Neuronal stem cell (in vitro differentiated cells): ENCODE measurements around the gene ZDHHC9.

ENCODE experiments used
- DNase-seq: peaks from one replicate; pipeline ENCODE4 v3.0.0-alpha.2; 2013; ENCODE audit warnings: low spot score
- H2AFZ ChIP-seq: one replicate; pipeline ENCODE4 v1.6.1; 2013; ENCODE audit warnings: mild to moderate bottlenecking, low read length, inconsistent platforms
- H2AK5ac ChIP-seq: 2 replicates; pipeline ENCODE4 v1.6.1; 2013; ENCODE audit warnings: low read depth, mild to moderate bottlenecking, inconsistent platforms, low read length, moderate library complexity, mixed read lengths
- H2BK120ac ChIP-seq: 2 replicates; pipeline ENCODE4 v1.6.1; 2013; ENCODE audit warnings: low read depth, mild to moderate bottlenecking, inconsistent platforms, low read length, moderate library complexity, mixed read lengths
- H2BK12ac ChIP-seq: one replicate; pipeline ENCODE4 v1.6.1; 2013; ENCODE audit warnings: low read length, inconsistent platforms
- H2BK15ac ChIP-seq: 2 replicates; pipeline ENCODE4 v1.6.1; 2013; ENCODE audit warnings: mild to moderate bottlenecking, low read length, inconsistent platforms, mixed read lengths
- H2BK5ac ChIP-seq: one replicate; pipeline ENCODE4 v1.6.1; 2013; ENCODE audit warnings: inconsistent platforms, mild to moderate bottlenecking, low read length, moderate library complexity
- H3K14ac ChIP-seq: one replicate; pipeline ENCODE4 v1.6.1; 2013; ENCODE audit warnings: low read length, inconsistent platforms
- H3K18ac ChIP-seq: 2 replicates; pipeline ENCODE4 v1.6.1; 2013; ENCODE audit warnings: low read length, inconsistent platforms
- H3K23ac ChIP-seq: 2 replicates; pipeline ENCODE4 v1.6.1; 2013; ENCODE audit warnings: low read depth, mild to moderate bottlenecking, mixed read lengths, low read length, inconsistent platforms; ENCODE audit not compliant: poor library complexity
- H3K27ac ChIP-seq: replicated peaks from 3 replicates; pipeline ENCODE4 v1.5.1; 2013; ENCODE audit warnings: low read length, inconsistent platforms
- H3K27me3 ChIP-seq, 3 experiments: 2 replicates each; pipeline ENCODE4 v1.6.1; 2013; ENCODE audit warnings: low read length in 3 of 3, mild to moderate bottlenecking in 2 of 3, inconsistent platforms in 1 of 3, low read depth in 1 of 3, mixed read lengths in 1 of 3, moderate library complexity in 1 of 3; ENCODE audit not compliant: control insufficient read depth in 3 of 3, insufficient read depth in 3 of 3
- H3K36me3 ChIP-seq, 2 donors: replicated peaks in 1 of 2; 2 replicates each; pipeline ENCODE4 v1.6.1; 2013; ENCODE audit warnings: low read length in 2 of 2; ENCODE audit not compliant: control insufficient read depth in 2 of 2, insufficient read depth in 2 of 2
- H3K4ac ChIP-seq: 2 replicates; pipeline ENCODE4 v1.6.1; 2013; ENCODE audit warnings: inconsistent platforms, mild to moderate bottlenecking, low read length, moderate library complexity
- H3K4me1 ChIP-seq, 2 donors: 1 replicate in 1 of 2; 2 replicates in 1 of 2; pipeline ENCODE4 v1.6.1; 2013; ENCODE audit warnings: low read length in 2 of 2, low read depth in 1 of 2; ENCODE audit not compliant: control insufficient read depth in 2 of 2, insufficient read depth in 1 of 2
- H3K4me2 ChIP-seq: one replicate; pipeline ENCODE4 v1.6.1; 2013; ENCODE audit warnings: mild to moderate bottlenecking, low read length, inconsistent platforms; ENCODE audit not compliant: insufficient read depth, poor library complexity, severe bottlenecking
- H3K4me3 ChIP-seq, 2 donors: 2 replicates each; pipeline ENCODE4 v1.5.1; 2013; ENCODE audit warnings: low read length in 2 of 2, mild to moderate bottlenecking in 2 of 2, inconsistent platforms in 1 of 2, moderate library complexity in 1 of 2
- H3K79me1 ChIP-seq: one replicate; pipeline ENCODE4 v1.6.1; 2013; ENCODE audit warnings: low read depth, mild to moderate bottlenecking, inconsistent platforms, low read length, moderate library complexity
- H3K9ac ChIP-seq: one replicate; pipeline ENCODE4 v1.6.1; 2013; ENCODE audit warnings: mild to moderate bottlenecking, low read depth, low read length, inconsistent platforms; ENCODE audit not compliant: poor library complexity
- H3K9me3 ChIP-seq, 2 donors: replicated peaks in 1 of 2; 2 replicates each; pipeline versions ENCODE3 to v1.6.1; 2013; ENCODE audit warnings: low read length in 2 of 2, mild to moderate bottlenecking in 2 of 2, inconsistent platforms in 1 of 2, low read depth in 1 of 2, mixed read lengths in 1 of 2, moderate library complexity in 1 of 2; ENCODE audit not compliant: control insufficient read depth in 2 of 2, insufficient read depth in 1 of 2
- H4K8ac ChIP-seq: one replicate; pipeline ENCODE4 v1.6.1; 2013; ENCODE audit warnings: low read depth, mild to moderate bottlenecking, inconsistent platforms, low read length, moderate library complexity
- H4K91ac ChIP-seq: one replicate; pipeline ENCODE4 v1.6.1; 2013; ENCODE audit warnings: low read length, low read depth, mild to moderate bottlenecking, inconsistent platforms; ENCODE audit not compliant: poor library complexity
- WGBS, 2 donors: extraction: QIAGEN DNeasy Blood & Tissue Kit; methylation state at CpG; one replicate each; pipeline ENCODE4 v1.1.7; 2013; ENCODE audit warnings: missing lambda C conversion rate in 2 of 2, mixed read lengths in 1 of 2; ENCODE audit not compliant: insufficient read length in 2 of 2, insufficient replicate concordance in 1 of 2; ENCODE audit errors: extremely low coverage in 2 of 2; 5-methylcytosine and 5-hydroxymethylcytosine counted together

ZDHHC9 gene

DNA sequence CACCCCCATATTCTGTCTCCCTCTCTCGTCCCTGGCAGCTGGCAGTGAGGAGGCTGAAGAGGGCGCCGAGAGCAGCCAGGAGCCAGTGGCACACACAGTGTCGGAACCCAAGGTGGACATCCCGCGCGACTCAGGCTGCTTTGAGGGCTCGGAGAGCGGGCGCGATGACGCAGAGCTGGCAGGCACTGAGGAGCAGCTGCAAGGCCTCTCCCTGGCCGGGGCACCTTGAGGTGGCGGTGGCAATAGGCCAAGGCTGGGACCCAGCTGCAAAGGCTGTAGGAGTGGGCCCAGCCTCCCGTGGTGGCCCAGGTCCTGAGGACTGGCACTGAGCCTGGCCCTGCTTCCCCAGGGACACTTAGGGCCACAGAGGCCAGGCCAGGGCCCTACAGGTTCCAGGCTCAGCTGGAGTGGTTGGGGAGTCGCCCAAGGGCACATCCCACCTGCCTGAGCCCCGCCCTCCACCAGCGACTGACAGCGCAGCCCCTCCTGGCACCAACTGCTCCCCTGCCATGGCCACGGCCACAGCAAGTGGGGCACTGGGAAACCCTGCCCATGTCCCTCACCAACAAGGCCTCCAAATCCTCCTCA is 50.0 kb downstream of the ZDHHC9 start:
- no peak overlapping the region for H3K23ac ChIP-seq
- peaks cover 0 to 3% of the 10 kb centered on the region in 2 donors for H3K36me3 ChIP-seq
- H2BK120ac ChIP-seq, result no peak overlapping the region
- no peak overlapping the region for H4K8ac ChIP-seq
- H3K4me1 ChIP-seq, result no peaks in the 10 kb centered on the region
- H3K79me1 ChIP-seq, result no peaks in the 10 kb centered on the region
- H2AFZ ChIP-seq, result no peak overlapping the region
- no peak overlapping the region for H3K18ac ChIP-seq
- no peak overlapping the region for H3K4me2 ChIP-seq
- no CpG with 5 or more reads among the region's 20 CpGs for WGBS, 2 donors
- H2BK12ac ChIP-seq, result no peak overlapping the region
- H2AK5ac ChIP-seq, result no peak overlapping the region
- H3K14ac ChIP-seq, result peak overlapping the region; percentile 8
- H2BK15ac ChIP-seq, result no peak overlapping the region
- H3K9me3 ChIP-seq, result no peaks in the 10 kb centered on the region
- H4K91ac ChIP-seq, result no peak overlapping the region
- H3K27me3 ChIP-seq, result peaks cover 0 to 6% (median 0%) of the 10 kb centered on the region in 3 experiments
- DNase-seq, result no peak
- H3K27ac ChIP-seq, result no peak overlapping the region
- no peak overlapping the region for H3K4ac ChIP-seq
- no peak overlapping the region for H2BK5ac ChIP-seq
- H3K9ac ChIP-seq, result no peak overlapping the region
- no peak overlapping the region for H3K4me3 ChIP-seq

DNA sequence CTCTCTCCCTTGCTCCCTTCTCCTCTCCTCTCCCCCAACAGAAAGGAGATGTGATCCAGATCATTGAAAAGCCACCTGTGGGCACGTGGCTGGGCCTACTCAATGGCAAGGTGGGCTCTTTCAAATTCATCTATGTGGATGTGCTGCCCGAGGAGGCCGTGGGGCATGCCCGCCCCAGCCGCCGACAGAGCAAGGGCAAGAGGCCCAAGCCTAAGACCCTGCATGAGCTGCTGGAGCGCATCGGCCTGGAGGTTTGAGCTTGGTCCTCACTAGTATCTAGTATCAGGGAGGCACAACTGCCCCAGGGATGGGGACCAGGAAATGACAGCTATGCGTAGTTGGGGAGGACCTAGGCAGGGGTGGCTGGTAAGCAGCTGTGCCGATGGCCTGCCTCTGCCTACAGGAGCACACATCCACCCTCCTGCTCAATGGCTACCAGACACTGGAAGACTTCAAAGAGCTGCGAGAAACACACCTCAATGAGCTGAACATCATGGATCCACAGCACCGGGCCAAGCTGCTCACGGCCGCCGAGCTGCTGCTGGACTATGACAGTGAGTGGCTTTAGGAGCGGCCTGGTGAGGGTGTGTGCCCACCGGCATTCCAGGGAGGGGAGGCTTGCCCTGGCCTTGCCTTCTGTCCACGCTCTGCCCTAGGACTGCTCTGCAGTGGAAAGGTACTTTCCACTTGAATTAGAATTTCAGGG is 50.9 kb downstream of the ZDHHC9 start:
- Histone ChIP-seq H2BK12ac (no peak overlapping the region), H3K27ac (no peak overlapping the region), H3K4me2 (no peak overlapping the region), H3K79me1 (no peaks in the 10 kb centered on the region), H3K4ac (no peak overlapping the region), H3K9me3 (no peaks in the 10 kb centered on the region), H3K18ac (no peak overlapping the region), H2BK5ac (no peak overlapping the region), H3K14ac (no peak overlapping the region), H3K4me1 (no peaks in the 10 kb centered on the region), H4K91ac (no peak overlapping the region), H4K8ac (no peak overlapping the region), H3K23ac (no peak overlapping the region), H2AFZ (no peak overlapping the region), H3K9ac (no peak overlapping the region), H3K27me3 (peaks cover 0 to 6% (median 0%) of the 10 kb centered on the region in 3 experiments), H2AK5ac (no peak overlapping the region), H3K4me3 (no peak overlapping the region), H3K36me3 (no peaks in the 10 kb centered on the region), H2BK15ac (no peak overlapping the region), H2BK120ac (no peak overlapping the region)
- no peak for DNase-seq
- WGBS, 2 donors, result no CpG with 5 or more reads among the region's 18 CpGs

DNA sequence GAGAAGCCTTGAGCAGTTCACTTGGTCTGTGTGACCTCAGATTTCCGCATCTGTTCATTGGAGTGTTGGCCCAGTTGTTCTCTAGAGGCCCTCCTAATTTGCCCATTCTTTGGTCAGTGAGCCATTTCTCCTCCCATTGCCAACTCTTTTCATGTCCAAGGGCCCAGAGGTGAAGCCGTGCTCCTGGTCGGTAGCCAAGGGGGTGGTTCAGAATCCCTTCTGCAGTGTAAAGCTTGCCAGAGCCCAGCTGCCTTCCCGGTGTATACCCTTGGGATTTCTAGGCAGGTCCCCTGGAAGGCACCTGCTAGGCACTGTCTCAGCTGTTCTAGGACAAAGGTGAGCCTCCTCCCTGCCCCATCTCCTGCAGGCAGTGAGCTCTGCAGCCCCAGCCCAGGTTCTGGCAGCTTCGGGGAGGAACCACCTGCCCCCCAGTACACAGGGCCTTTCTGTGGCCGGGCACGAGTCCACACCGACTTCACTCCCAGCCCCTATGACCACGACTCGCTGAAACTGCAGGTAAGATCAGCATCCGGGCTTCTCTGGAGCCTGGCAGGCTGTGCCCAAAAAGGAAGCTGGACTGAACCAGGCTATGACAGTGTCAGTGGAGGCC is 51.6 kb downstream of the ZDHHC9 start:
- no CpG with 5 or more reads among the region's 11 CpGs for WGBS, 2 donors
- H3K4me2 ChIP-seq, result no peak overlapping the region
- H2BK5ac ChIP-seq, result no peak overlapping the region
- H4K91ac ChIP-seq, result no peak overlapping the region
- peaks cover 0 to 6% (median 0%) of the 10 kb centered on the region in 3 experiments for H3K27me3 ChIP-seq
- no peak overlapping the region for H2BK12ac ChIP-seq
- no peak overlapping the region for H3K9ac ChIP-seq
- H3K36me3 ChIP-seq, result no peaks in the 10 kb centered on the region
- no peaks in the 10 kb centered on the region for H3K79me1 ChIP-seq
- H4K8ac ChIP-seq, result no peak overlapping the region
- H3K4me1 ChIP-seq, result no peaks in the 10 kb centered on the region
- DNase-seq, result no peak
- H3K23ac ChIP-seq, result no peak overlapping the region
- no peak overlapping the region for H3K27ac ChIP-seq
- no peak overlapping the region for H3K18ac ChIP-seq
- H3K4me3 ChIP-seq, result no peak overlapping the region
- no peaks in the 10 kb centered on the region for H3K9me3 ChIP-seq
- no peak overlapping the region for H2BK120ac ChIP-seq
- no peak overlapping the region for H3K14ac ChIP-seq
- no peak overlapping the region for H3K4ac ChIP-seq
- no peak overlapping the region for H2AK5ac ChIP-seq
- no peak overlapping the region for H2BK15ac ChIP-seq
- no peak overlapping the region for H2AFZ ChIP-seq

DNA sequence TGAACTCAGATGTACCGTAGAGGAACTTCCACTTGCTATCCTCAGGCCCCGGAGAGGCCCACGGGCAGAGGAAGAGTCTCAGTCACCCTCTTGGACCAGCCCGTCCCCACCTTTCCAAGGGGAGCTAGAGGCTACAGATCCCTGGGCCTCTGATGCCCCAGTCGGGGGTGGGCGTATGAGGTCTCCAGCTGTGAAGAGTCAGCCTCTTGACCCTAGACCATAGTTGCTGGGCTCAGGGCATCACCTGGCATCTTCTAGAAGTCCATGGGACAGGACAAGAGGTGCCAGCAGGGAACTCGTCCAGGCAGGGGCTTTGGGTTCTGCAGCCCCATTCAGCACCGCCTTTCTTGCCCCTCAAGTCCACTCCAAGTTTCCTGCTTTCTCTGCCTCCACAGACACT is 52.4 kb downstream of the ZDHHC9 start:
- DNase-seq, result no peak
- Histone ChIP-seq H3K9ac (no peak overlapping the region), H3K27ac (no peak overlapping the region)

More for the DNA sequence above, 52.4 kb downstream of the ZDHHC9 start:
- WGBS, 2 donors, result no CpG with 5 or more reads among the region's 8 CpGs
- H3K79me1 ChIP-seq, result no peaks in the 10 kb centered on the region
- no peak overlapping the region for H3K23ac ChIP-seq
- H3K4me3 ChIP-seq, result no peak overlapping the region
- no peak overlapping the region for H3K14ac ChIP-seq
- H3K4me2 ChIP-seq, result no peak overlapping the region
- no peaks in the 10 kb centered on the region for H3K4me1 ChIP-seq
- H2BK5ac ChIP-seq, result no peak overlapping the region
- H2BK120ac ChIP-seq, result no peak overlapping the region
- no peak overlapping the region for H3K4ac ChIP-seq
- no peak overlapping the region for H4K91ac ChIP-seq
- H4K8ac ChIP-seq, result no peak overlapping the region
- no peak overlapping the region for H2BK12ac ChIP-seq
- H2AK5ac ChIP-seq, result no peak overlapping the region
- H3K27me3 ChIP-seq, result peaks cover 0 to 6% (median 0%) of the 10 kb centered on the region in 3 experiments
- no peak overlapping the region for H3K18ac ChIP-seq
- no peak overlapping the region for H2AFZ ChIP-seq
- no peaks in the 10 kb centered on the region for H3K36me3 ChIP-seq
- no peaks in the 10 kb centered on the region for H3K9me3 ChIP-seq
- H2BK15ac ChIP-seq, result no peak overlapping the region
